Parathyroid adenoma (tissue), 2 donors: ENCODE measurements around the gene SIGLEC9.

Experiments
- H2AFZ ChIP-seq: fragments of 300-600 bp; sonication (generic); one replicate; pipeline ENCODE4 v1.7.0; 2017; ENCODE audit warnings: antibody characterized with exemption, mild to moderate bottlenecking
- H3K27ac ChIP-seq: fragments of 300-600 bp; sonication (generic); one replicate; pipeline ENCODE4 v1.7.0; 2017
- H3K27me3 ChIP-seq: fragments of 300-600 bp; sonication (generic); one replicate; pipeline ENCODE4 v1.7.0; 2017; ENCODE audit warnings: low read length; ENCODE audit not compliant: control insufficient read depth, insufficient read depth
- H3K36me3 ChIP-seq: fragments of 300-600 bp; sonication (generic); one replicate; pipeline ENCODE4 v1.7.0; 2017; ENCODE audit warnings: low read length; ENCODE audit not compliant: control insufficient read depth, insufficient read depth
- H3K4me1 ChIP-seq: fragments of 300-600 bp; sonication (generic); one replicate; pipeline ENCODE4 v1.7.0; 2017; ENCODE audit warnings: control low read depth
- H3K4me2 ChIP-seq: fragments of 300-600 bp; sonication (generic); one replicate; pipeline ENCODE4 v1.7.0; 2017; ENCODE audit warnings: low read length
- H3K4me3 ChIP-seq: fragments of 300-600 bp; sonication (generic); one replicate; pipeline ENCODE4 v1.7.0; 2017; ENCODE audit warnings: low read depth, low read length
- H3K79me2 ChIP-seq: fragments of 300-600 bp; sonication (generic); one replicate; pipeline ENCODE4 v1.7.0; 2017; ENCODE audit warnings: control low read depth
- H3K9ac ChIP-seq: fragments of 300-600 bp; sonication (generic); one replicate; pipeline ENCODE4 v1.7.0; 2017; ENCODE audit warnings: mild to moderate bottlenecking
- H3K9me3 ChIP-seq: fragments of 300-600 bp; sonication (generic); one replicate; pipeline ENCODE4 v1.7.0; 2017; ENCODE audit warnings: low read length; ENCODE audit not compliant: control insufficient read depth
- TF ChIP-seq, protein P1 (sequence below): fragments of 300-600 bp; sonication (generic); IDR thresholded peaks from one replicate; pipeline ENCODE4 v1.7.0; 2017; ENCODE audit warnings: antibody characterized with exemption, mild to moderate bottlenecking
- donor health status: primary hyperparathyroidism.

The SIGLEC9 gene

DNA sequence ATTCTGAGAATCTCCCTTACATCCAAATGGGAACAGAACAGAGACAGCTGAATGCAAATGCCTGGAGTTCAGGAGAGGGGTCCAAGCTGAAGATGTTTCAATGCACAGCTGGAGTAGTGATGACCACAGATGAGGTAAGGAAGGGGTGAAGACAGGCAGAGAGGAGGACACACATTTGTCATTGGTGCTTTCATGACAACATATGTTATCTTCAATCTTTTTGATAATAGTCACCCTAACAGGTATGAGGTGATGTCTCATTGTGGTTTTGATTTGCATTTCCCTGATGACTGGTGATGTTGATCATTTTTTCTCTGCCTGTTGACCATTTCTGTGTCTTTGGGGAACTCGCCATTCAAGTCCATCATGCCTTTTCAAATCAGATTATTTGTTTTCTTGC is 36.6 kb downstream of the SIGLEC9 start:
- Histone ChIP-seq H3K4me2 (no peak overlapping the region), H3K9me3 (no peaks in the 10 kb centered on the region), H2AFZ (no peak overlapping the region), H3K79me2 (no peaks in the 10 kb centered on the region), H3K27ac (no peak overlapping the region), H3K27me3 (no peaks in the 10 kb centered on the region), H3K4me3 (no peak overlapping the region), H3K9ac (no peak overlapping the region), H3K4me1 (no peaks in the 10 kb centered on the region), H3K36me3 (no peaks in the 10 kb centered on the region)
- TF ChIP-seq, protein P1, sequence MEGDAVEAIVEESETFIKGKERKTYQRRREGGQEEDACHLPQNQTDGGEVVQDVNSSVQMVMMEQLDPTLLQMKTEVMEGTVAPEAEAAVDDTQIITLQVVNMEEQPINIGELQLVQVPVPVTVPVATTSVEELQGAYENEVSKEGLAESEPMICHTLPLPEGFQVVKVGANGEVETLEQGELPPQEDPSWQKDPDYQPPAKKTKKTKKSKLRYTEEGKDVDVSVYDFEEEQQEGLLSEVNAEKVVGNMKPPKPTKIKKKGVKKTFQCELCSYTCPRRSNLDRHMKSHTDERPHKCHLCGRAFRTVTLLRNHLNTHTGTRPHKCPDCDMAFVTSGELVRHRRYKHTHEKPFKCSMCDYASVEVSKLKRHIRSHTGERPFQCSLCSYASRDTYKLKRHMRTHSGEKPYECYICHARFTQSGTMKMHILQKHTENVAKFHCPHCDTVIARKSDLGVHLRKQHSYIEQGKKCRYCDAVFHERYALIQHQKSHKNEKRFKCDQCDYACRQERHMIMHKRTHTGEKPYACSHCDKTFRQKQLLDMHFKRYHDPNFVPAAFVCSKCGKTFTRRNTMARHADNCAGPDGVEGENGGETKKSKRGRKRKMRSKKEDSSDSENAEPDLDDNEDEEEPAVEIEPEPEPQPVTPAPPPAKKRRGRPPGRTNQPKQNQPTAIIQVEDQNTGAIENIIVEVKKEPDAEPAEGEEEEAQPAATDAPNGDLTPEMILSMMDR, result no peak

DNA sequence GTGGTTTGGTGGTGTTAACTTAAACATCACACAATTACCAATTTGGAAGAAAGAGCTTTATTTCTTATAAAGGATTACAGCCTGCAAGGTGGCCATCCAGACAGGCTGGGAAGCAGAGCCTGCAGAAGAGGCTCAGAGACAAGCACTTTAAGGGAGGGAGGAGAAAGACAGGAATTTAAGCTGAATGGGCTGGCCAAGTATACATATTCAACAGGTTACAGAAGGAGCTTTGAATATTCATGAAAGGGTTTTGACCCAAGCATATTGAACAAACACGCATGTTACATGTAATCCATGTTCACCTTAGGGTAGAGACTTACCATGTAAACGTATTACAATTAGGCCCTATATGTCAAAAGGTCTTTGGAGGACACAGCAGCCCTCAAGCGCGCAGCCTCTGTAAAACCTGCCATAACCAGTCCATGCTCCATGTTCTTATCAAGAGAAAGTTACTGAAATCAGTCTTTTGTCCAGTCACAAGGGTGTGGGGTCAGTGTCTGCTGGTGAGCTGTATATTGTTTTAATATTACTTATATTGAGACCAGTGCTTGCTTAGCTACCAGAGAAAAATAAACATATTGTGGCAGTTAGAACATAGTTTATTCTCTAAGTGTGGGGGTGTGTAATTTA is 37.3 kb downstream of the SIGLEC9 start:
- Histone ChIP-seq H3K4me1 (no peaks in the 10 kb centered on the region), H3K4me2 (no peak overlapping the region), H3K9me3 (no peaks in the 10 kb centered on the region), H3K79me2 (no peaks in the 10 kb centered on the region), H2AFZ (no peak overlapping the region), H3K27ac (no peak overlapping the region), H3K27me3 (no peaks in the 10 kb centered on the region), H3K36me3 (no peaks in the 10 kb centered on the region), H3K4me3 (no peak overlapping the region), H3K9ac (no peak overlapping the region)
- TF ChIP-seq, protein P1, result no peak

DNA sequence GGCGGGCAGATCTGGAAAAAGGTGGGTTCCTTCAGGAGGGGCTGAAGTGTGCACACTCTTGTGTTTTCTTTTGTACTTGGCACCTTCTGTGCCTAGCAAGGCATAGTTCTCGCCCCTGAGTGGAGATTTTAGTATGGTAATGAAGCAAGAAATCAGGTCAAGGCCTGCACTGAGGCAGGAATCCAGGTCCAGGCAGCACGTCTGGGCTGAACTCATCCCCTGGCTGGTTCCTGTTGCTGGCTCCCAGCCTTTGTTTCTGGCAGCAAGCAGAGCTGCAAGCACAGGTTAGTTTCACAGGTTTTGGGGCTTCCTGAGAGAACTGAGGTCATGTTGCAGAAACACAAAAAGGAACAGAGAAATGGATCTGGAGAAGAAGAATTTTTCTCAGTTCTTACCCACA is 38.6 kb downstream of the SIGLEC9 start:
- H2AFZ ChIP-seq, result no peak overlapping the region
- H3K36me3 ChIP-seq, result no peaks in the 10 kb centered on the region
- H3K27me3 ChIP-seq, result no peaks in the 10 kb centered on the region
- no peak overlapping the region for H3K9ac ChIP-seq
- H3K79me2 ChIP-seq, result no peaks in the 10 kb centered on the region
- TF ChIP-seq, protein P1, result no peak
- no peak overlapping the region for H3K4me3 ChIP-seq
- H3K27ac ChIP-seq, result no peak overlapping the region
- no peaks in the 10 kb centered on the region for H3K4me1 ChIP-seq
- H3K9me3 ChIP-seq, result no peaks in the 10 kb centered on the region
- H3K4me2 ChIP-seq, result no peak overlapping the region

DNA sequence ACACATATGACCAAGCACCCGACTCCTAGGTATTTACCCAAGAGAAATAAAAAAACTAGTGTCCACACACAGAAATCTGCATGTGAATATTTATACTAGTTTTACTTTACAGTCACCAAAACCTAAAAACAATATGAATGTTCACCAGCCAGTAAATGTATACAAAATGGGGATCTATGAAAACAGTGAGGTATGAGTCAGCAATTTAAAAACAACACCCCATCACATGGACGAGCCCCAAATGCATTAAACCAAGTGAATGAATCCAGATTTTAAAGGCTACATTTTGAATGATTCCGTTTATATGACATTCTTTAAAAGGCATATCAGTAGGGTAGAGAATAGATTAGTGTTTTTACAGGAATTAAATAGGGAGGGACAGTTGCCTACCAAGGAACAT is 39.5 kb downstream of the SIGLEC9 start:
- Histone ChIP-seq H3K9me3 (no peaks in the 10 kb centered on the region), H3K36me3 (no peaks in the 10 kb centered on the region), H3K4me1 (peaks cover 4% of the 10 kb centered on the region), H2AFZ (no peak overlapping the region), H3K4me2 (no peak overlapping the region), H3K4me3 (no peak overlapping the region), H3K79me2 (no peaks in the 10 kb centered on the region), H3K9ac (no peak overlapping the region), H3K27ac (no peak overlapping the region), H3K27me3 (no peaks in the 10 kb centered on the region)
- TF ChIP-seq, protein P1, result no peak

DNA sequence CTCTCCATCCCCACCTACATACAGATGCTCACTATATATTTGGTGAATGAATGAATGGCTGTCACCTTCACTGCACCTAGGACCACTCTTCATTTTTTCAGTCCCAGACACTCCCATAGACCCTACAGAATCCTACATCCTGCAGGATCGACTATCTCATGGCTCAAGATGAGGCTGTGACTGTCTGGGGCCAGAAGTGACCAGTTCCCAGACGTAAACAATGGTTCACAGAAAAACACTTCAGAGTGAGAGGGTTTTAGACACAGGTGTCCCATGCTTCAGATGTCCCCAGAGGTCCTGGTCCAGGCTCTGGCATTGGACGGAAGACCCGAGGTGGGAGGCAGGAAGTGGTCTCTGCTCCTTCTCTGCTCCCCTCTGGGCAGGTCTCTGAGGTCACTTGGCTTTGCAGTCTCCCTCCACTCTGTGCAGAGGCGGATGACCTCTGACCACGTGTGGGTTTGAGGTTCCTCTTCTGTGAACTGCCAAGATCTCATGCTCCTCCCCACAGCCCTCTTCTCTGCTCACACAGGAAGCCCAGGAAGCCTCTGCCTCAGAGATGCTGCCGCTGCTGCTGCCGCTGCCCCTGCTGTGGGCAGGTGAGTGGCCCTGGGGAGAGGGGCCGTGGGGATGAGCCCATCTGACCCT is 42.3 kb downstream of the SIGLEC9 start:
- Histone ChIP-seq H3K79me2 (no peaks in the 10 kb centered on the region), H3K4me3 (no peak overlapping the region), H3K4me2 (no peak overlapping the region), H3K27ac (no peak overlapping the region), H3K27me3 (no peaks in the 10 kb centered on the region), H3K9me3 (no peaks in the 10 kb centered on the region), H3K36me3 (no peaks in the 10 kb centered on the region), H2AFZ (no peak overlapping the region), H3K4me1 (peaks cover 4% of the 10 kb centered on the region), H3K9ac (no peak overlapping the region)
- TF ChIP-seq, protein P1, result no peak
